PC-9 (cell line): ENCODE results near the gene ATP1B4. TPM values are rescaled to one million over a fixed set of nuclear protein-coding genes. Genes with fewer than 3 reads are reported as not detected.
A peak's percentile ranks its signal among the peaks of the same experiment; 100 is the strongest.

Experiments
- BruUV-seq: library from RNA; stranded (reverse); fragments of 400-500 nt; replicated peaks from 2 replicates; lab custom pipeline; 2021; lab: Mats Ljungman, UMichigan
- CTCF ChIA-PET: fragments of 300-600 bp; sonication (Branson Sonifier 250); formaldehyde crosslinking; loops from one replicate; lab custom pipeline; 2022; ENCODE audit warnings: antibody characterized with exemption; lab: Charles Lee
- POLR2A ChIA-PET: fragments of 300-600 bp; sonication (Branson Sonifier 250); formaldehyde crosslinking; loops from one replicate; lab custom pipeline; 2022; ENCODE audit warnings: antibody characterized with exemption; ENCODE audit not compliant: unreplicated experiment; lab: Charles Lee
- DNase-seq, 2 experiments: peaks; one replicate each; pipeline versions ENCODE4 v3.0.0 to v3.0.0-alpha.2; 2015 to 2022; ENCODE audit warnings: mixed read lengths in 1 of 2
- H2AFZ ChIP-seq: fragments of 200-600 bp; sonication (generic); 2 replicates; pipeline ENCODE4 v1.8.1; 2017; ENCODE audit warnings: antibody characterized with exemption
- H3F3A ChIP-seq: fragments of 200-600 bp; sonication (generic); 2 replicates; pipeline ENCODE4 v1.8.1; 2017; ENCODE audit warnings: antibody characterized with exemption, mild to moderate bottlenecking, low read depth; ENCODE audit not compliant: insufficient read depth
- H3K27ac ChIP-seq: fragments of 200-600 bp; sonication (generic); 2 replicates; pipeline ENCODE4 v1.6.1; 2016; ENCODE audit warnings: mixed run types
- H3K27me3 ChIP-seq: fragments of 200-600 bp; sonication (generic); 2 replicates; pipeline ENCODE4 v1.6.1; 2016; ENCODE audit warnings: low read depth, mixed run types; ENCODE audit not compliant: insufficient read depth
- H3K36me3 ChIP-seq: fragments of 200-600 bp; sonication (generic); 2 replicates; pipeline ENCODE4 v1.6.1; 2016; ENCODE audit warnings: low read depth, mixed run types
- H3K4me1 ChIP-seq: fragments of 200-600 bp; sonication (generic); replicated peaks from 2 replicates; pipeline ENCODE4 v1.6.1; 2016; ENCODE audit warnings: mixed run types; ENCODE audit not compliant: insufficient read depth
- H3K4me2 ChIP-seq: fragments of 200-600 bp; sonication (generic); 2 replicates; pipeline ENCODE4 v1.6.1; 2017; ENCODE audit warnings: mixed run types
- H3K4me3 ChIP-seq: fragments of 200-600 bp; sonication (generic); 2 replicates; pipeline ENCODE4 v1.6.1; 2016; ENCODE audit warnings: mixed run types
- H3K79me2 ChIP-seq: fragments of 200-600 bp; sonication (generic); 2 replicates; pipeline ENCODE4 v1.6.1; 2017; ENCODE audit warnings: low read depth, mixed run types
- H3K9me2 ChIP-seq: fragments of 200-600 bp; sonication (generic); 2 replicates; pipeline ENCODE4 v1.8.1; 2017; ENCODE audit warnings: mild to moderate bottlenecking; ENCODE audit not compliant: insufficient read depth
- H3K9me3 ChIP-seq: fragments of 200-600 bp; sonication (generic); 2 replicates; pipeline ENCODE4 v1.8.1; 2016; ENCODE audit warnings: low read depth; ENCODE audit not compliant: insufficient read depth
- H4K20me1 ChIP-seq: fragments of 200-600 bp; sonication (generic); 2 replicates; pipeline ENCODE4 v1.8.1; 2017; ENCODE audit not compliant: insufficient read depth
- CTCF ChIP-seq: fragments of 200-600 bp; sonication (generic); conservative IDR thresholded peaks from 2 replicates; pipeline ENCODE4 v1.6.1; 2017; ENCODE audit warnings: mixed run types, antibody characterized with exemption, mild to moderate bottlenecking, moderate library complexity
- EZH2 ChIP-seq: fragments of 200-600 bp; sonication (generic); IDR thresholded peaks from 2 replicates; pipeline ENCODE4 v1.8.0; 2017; ENCODE audit warnings: antibody characterized with exemption, low read depth
- intact Hi-C: fragments of 100-400 bp; cut with micrococcal nuclease; formaldehyde crosslinking; loops from one replicate; pipeline ENCODE4 v1.10.0; 2022; ENCODE audit not compliant: unreplicated experiment
- total RNA-seq: library from RNA; stranded (reverse); gene quantifications from 2 replicates; pipeline ENCODE4 v1.2.3, GENCODE V29; 2021

ATP1B4 gene
- total RNA-seq, 1 experiment from 2014 or later: not detected

GRCh38 chrX:120365320-120365719 is 3.4 kb downstream of the ATP1B4 start:
- no peak overlapping the region for H3K27ac ChIP-seq
- H3K4me2 ChIP-seq: no peak overlapping the region
- DNase-seq: peak in 1 of 2 experiments; percentile 23
- no peak overlapping the region for H2AFZ ChIP-seq
- TF ChIP-seq EZH2 (no peak), CTCF (peak; percentile 70)
- H3K36me3 ChIP-seq: no peaks in the 10 kb centered on the region
- no peaks in the 10 kb centered on the region for H3K9me3 ChIP-seq
- ChIA-PET CTCF (no interaction called here), POLR2A (no interaction called here)
- H3K4me1 ChIP-seq: no peaks in the 10 kb centered on the region
- 0 out of 2 replicates have a peak, but pooled peaks cover 3% of the 10 kb centered on the region for H3K27me3 ChIP-seq
- H3K79me2 ChIP-seq: no peaks in the 10 kb centered on the region
- no peaks in the 10 kb centered on the region for H4K20me1 ChIP-seq
- H3K4me3 ChIP-seq: no peak overlapping the region
- intact Hi-C loops: no loop called here
- BruUV-seq: no TSS peak
- H3F3A ChIP-seq: no peaks in the 10 kb centered on the region
- H3K9me2 ChIP-seq: no peaks in the 10 kb centered on the region

- DNase-seq: no peak
- H3K4me2 ChIP-seq: no peak overlapping the region
- ChIA-PET CTCF (no interaction called here), POLR2A (no interaction called here)
- H2AFZ ChIP-seq: no peak overlapping the region
- H3K36me3 ChIP-seq: no peaks in the 10 kb centered on the region
- no peak overlapping the region for H3K4me3 ChIP-seq
- no peaks in the 10 kb centered on the region for H3K79me2 ChIP-seq
- H3K9me2 ChIP-seq: no peaks in the 10 kb centered on the region
- no peak overlapping the region for H3K27ac ChIP-seq
- TF ChIP-seq EZH2 (no peak), CTCF (no peak)
- intact Hi-C loops: no loop called here
- BruUV-seq: no TSS peak
- H3K9me3 ChIP-seq: no peaks in the 10 kb centered on the region
- H3K27me3 ChIP-seq: no peaks in the 10 kb centered on the region
- H4K20me1 ChIP-seq: no peaks in the 10 kb centered on the region
- H3K4me1 ChIP-seq: no peaks in the 10 kb centered on the region
- H3F3A ChIP-seq: no peaks in the 10 kb centered on the region
Observed at GRCh38 chrX:120365968-120366367, 4.1 kb downstream of the ATP1B4 start.

GRCh38 chrX:120366794-120367193 is 4.9 kb downstream of the ATP1B4 start:
- H4K20me1 ChIP-seq: no peaks in the 10 kb centered on the region
- H3K9me3 ChIP-seq: no peaks in the 10 kb centered on the region
- CTCF ChIA-PET: no interaction called here
- no peak overlapping the region for H3K4me3 ChIP-seq
- no peak for DNase-seq
- no peak overlapping the region for H3K4me2 ChIP-seq
- POLR2A ChIA-PET: no interaction called here
- H3K4me1 ChIP-seq: no peaks in the 10 kb centered on the region
- no peak overlapping the region for H3K27ac ChIP-seq
- no TSS peak for BruUV-seq
- TF ChIP-seq CTCF (no peak), EZH2 (no peak)
- no peak overlapping the region for H2AFZ ChIP-seq
- intact Hi-C loops: no loop called here
- no peaks in the 10 kb centered on the region for H3K27me3 ChIP-seq
- H3K79me2 ChIP-seq: no peaks in the 10 kb centered on the region
- no peaks in the 10 kb centered on the region for H3K9me2 ChIP-seq
- no peaks in the 10 kb centered on the region for H3F3A ChIP-seq
- no peaks in the 10 kb centered on the region for H3K36me3 ChIP-seq
